ENCODE data around the gene CCDC8.

Gene CCDC8

DNA sequence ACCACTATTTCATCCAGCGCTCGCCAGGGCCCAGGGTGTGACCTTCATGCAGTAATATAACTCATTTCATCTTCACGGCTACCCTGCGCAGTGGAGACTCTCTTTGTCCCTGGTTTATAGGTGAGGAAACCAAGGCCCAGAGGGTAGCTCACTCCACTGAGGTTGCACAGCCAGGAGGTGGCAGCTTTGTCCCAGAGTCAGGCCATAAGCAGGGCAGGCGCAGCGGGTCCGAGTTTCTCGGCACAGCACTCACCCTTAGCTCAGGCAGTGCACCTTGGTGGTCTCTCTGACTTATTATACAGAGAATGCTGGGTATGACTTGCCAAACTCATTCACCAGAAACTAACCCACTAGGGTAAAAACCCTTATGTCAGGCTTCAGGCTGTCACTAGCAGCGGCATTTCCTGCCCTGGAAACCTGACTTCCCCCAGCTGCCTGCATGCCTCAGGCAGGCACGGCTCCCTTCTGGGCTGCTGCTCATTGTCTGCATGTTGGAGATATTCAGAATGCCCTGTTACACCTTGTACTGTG, 41.9 kb downstream of the CCDC8 start:
- Histone ChIP-seq H3K4me1 (ENCODE audit: insufficient read depth, low read length) (0 out of 2 replicates have a peak, but pooled peaks cover 6% of the 10 kb centered on the region), H3K27me3 (ENCODE audit: insufficient read depth, low read length, poor library complexity) (no peaks in the 10 kb centered on the region), H3K9ac (ENCODE audit: low read depth, low read length) (no peak overlapping the region), H2AFZ (ENCODE audit: low read depth, low read length) (no peak overlapping the region), H3K4me2 (ENCODE audit: insufficient read depth, low read length) (no peak overlapping the region), H3K9me3 (ENCODE audit: insufficient read depth, low read length, severe bottlenecking) (no peaks in the 10 kb centered on the region), H3K27ac (ENCODE audit: low read length) (no peak overlapping the region), H3K4me3 (ENCODE audit: low read depth in 1 of 2, low read length in 2 of 2) (no peak overlapping the region), H3K36me3 (ENCODE audit: insufficient read depth, low read length) (peaks cover 80% of the 10 kb centered on the region), H3K79me2 (ENCODE audit: insufficient read depth, low read length) (peaks cover 65% of the 10 kb centered on the region), H4K20me1 (ENCODE audit: insufficient read depth, low read length) (peaks cover 84% of the 10 kb centered on the region)
- no peak for TF ChIP-seq EZH2 (IDR thresholded peaks at IDR 0.05; ENCODE audit: borderline replicate concordance, low read depth, low read length, severe bottlenecking)
- no peak for TF ChIP-seq CTCF (IDR thresholded peaks at IDR 0.05; ENCODE audit: borderline replicate concordance, extremely low read depth, low read length, poor library complexity, severe bottlenecking)
- ATAC-seq (ENCODE audit: insufficient read depth, low read depth) (no peak), DNase-seq (no peak)

DNA sequence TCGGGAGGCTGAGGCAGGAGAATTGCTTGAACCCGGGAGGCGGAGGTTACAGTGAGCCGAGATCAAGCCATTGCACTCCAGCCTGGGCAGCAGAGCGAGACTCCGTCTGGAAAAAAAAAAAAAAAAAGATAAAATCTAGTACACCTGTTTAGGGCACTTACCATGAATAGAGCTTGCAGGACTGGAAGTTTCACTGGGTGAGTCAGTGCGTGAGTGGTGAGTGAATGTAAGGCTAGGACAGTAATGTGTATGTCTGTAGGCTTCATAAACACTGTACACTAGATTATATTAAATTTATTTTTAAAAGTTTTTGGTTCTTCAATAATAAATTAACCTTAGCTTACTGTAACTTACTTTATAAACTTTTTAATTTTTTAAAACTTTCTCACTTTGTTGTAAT, 43.5 kb downstream of the CCDC8 start:
- H3K4me3 ChIP-seq (ENCODE audit: low read depth in 1 of 2, low read length in 2 of 2), result no peak overlapping the region
- no peak overlapping the region for H3K4me2 ChIP-seq (ENCODE audit: insufficient read depth, low read length)
- no peaks in the 10 kb centered on the region for H3K9me3 ChIP-seq (ENCODE audit: insufficient read depth, low read length, severe bottlenecking)
- peaks cover 79% of the 10 kb centered on the region for H3K36me3 ChIP-seq (ENCODE audit: insufficient read depth, low read length)
- H2AFZ ChIP-seq (ENCODE audit: low read depth, low read length), result no peak overlapping the region
- H3K9ac ChIP-seq (ENCODE audit: low read depth, low read length), result no peak overlapping the region
- H3K4me1 ChIP-seq (ENCODE audit: insufficient read depth, low read length), result 0 out of 2 replicates have a peak, but pooled peaks cover 6% of the 10 kb centered on the region
- TF ChIP-seq EZH2 (IDR thresholded peaks at IDR 0.05; ENCODE audit: borderline replicate concordance, low read depth, low read length, severe bottlenecking) (no peak), CTCF (IDR thresholded peaks at IDR 0.05; ENCODE audit: borderline replicate concordance, extremely low read depth, low read length, poor library complexity, severe bottlenecking) (no peak)
- ATAC-seq (ENCODE audit: insufficient read depth, low read depth) (no peak), DNase-seq (no peak)
- peaks cover 84% of the 10 kb centered on the region for H4K20me1 ChIP-seq (ENCODE audit: insufficient read depth, low read length)
- H3K27me3 ChIP-seq (ENCODE audit: insufficient read depth, low read length, poor library complexity), result no peaks in the 10 kb centered on the region
- peaks cover 77% of the 10 kb centered on the region for H3K79me2 ChIP-seq (ENCODE audit: insufficient read depth, low read length)
- no peak overlapping the region for H3K27ac ChIP-seq (ENCODE audit: low read length)

DNA sequence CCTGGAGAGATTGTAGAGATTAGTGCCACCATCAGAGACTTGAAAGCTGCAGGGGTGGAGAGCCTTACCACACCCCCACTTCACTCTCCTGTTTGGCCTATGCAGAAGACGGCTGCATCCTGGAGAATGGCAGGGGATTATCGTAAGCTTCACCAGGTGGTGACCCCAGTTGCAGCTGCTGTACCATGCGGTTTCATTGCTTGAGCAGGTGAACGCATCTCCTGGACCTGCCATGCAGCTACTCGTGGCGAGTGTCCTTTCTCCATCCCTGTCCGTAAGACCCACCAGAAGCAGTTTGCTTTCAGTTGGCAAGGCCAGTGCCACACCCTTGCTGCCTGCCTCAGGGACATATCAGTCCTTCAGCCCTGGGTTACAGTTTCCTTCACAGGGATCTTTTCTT, 45.2 kb downstream of the CCDC8 start:
- Histone ChIP-seq H4K20me1 (ENCODE audit: insufficient read depth, low read length) (peaks cover 82% of the 10 kb centered on the region), H3K27ac (ENCODE audit: low read length) (no peak overlapping the region), H3K9ac (ENCODE audit: low read depth, low read length) (no peak overlapping the region), H3K4me1 (ENCODE audit: insufficient read depth, low read length) (no peaks in the 10 kb centered on the region), H3K79me2 (ENCODE audit: insufficient read depth, low read length) (peaks cover 81% of the 10 kb centered on the region), H3K9me3 (ENCODE audit: insufficient read depth, low read length, severe bottlenecking) (no peaks in the 10 kb centered on the region), H3K4me2 (ENCODE audit: insufficient read depth, low read length) (no peak overlapping the region), H3K4me3 (ENCODE audit: low read depth in 1 of 2, low read length in 2 of 2) (no peak overlapping the region), H3K36me3 (ENCODE audit: insufficient read depth, low read length) (peaks cover 78% of the 10 kb centered on the region), H3K27me3 (ENCODE audit: insufficient read depth, low read length, poor library complexity) (no peaks in the 10 kb centered on the region), H2AFZ (ENCODE audit: low read depth, low read length) (no peak overlapping the region)
- ATAC-seq (ENCODE audit: insufficient read depth, low read depth) (no peak), DNase-seq (no peak)
- TF ChIP-seq CTCF (IDR thresholded peaks at IDR 0.05; ENCODE audit: borderline replicate concordance, extremely low read depth, low read length, poor library complexity, severe bottlenecking), result no peak
- TF ChIP-seq EZH2 (IDR thresholded peaks at IDR 0.05; ENCODE audit: borderline replicate concordance, low read depth, low read length, severe bottlenecking), result no peak

Data from DND-41 (cell line).